Testis (tissue), 3 donors: ENCODE results near the gene CALD1. TPM values are rescaled to one million over a fixed set of nuclear protein-coding genes. Genes with fewer than 3 reads are reported as not detected.

Source experiments
- DNase-seq: peaks from one replicate; pipeline ENCODE4 v3.0.0-alpha.2; 2019
- H3K27ac ChIP-seq, 2 donors: fragments of 200-600 bp; sonication (generic); one replicate each; pipeline ENCODE4 v1.5.1; 2019
- H3K27me3 ChIP-seq: fragments of 200-600 bp; sonication (generic); one replicate; pipeline ENCODE4 v1.5.1; 2019
- H3K36me3 ChIP-seq: fragments of 200-600 bp; sonication (generic); one replicate; pipeline ENCODE4 v1.5.1; 2017; ENCODE audit warnings: low read depth; ENCODE audit errors: missing control alignments
- H3K4me1 ChIP-seq: fragments of 200-600 bp; sonication (generic); one replicate; pipeline ENCODE4 v1.5.1; 2019
- H3K4me3 ChIP-seq, 2 donors: fragments of 200-600 bp; sonication (generic); one replicate each; pipeline ENCODE4 v1.5.1; 2017 to 2019
- H3K9me3 ChIP-seq: fragments of 200-600 bp; sonication (generic); one replicate; pipeline ENCODE4 v1.5.1; 2017
- POLR2A ChIP-seq: fragments of 450-650 bp; IDR thresholded peaks from one replicate; pipeline ENCODE4 v1.6.1; 2017; ENCODE audit warnings: antibody characterized with exemption, mild to moderate bottlenecking, moderate library complexity
- WGBS, 2 donors: methylation state at CpG; one replicate each; pipeline ENCODE4 v1.1.5; 2018; 5-methylcytosine and 5-hydroxymethylcytosine counted together
- intact Hi-C: fragments of 100-400 bp; cut with DNase I; formaldehyde crosslinking; loops from one replicate; pipeline ENCODE4 v1.15.1; 2023; ENCODE audit warnings: low total_unique reads
- polyA plus RNA-seq: library from polyadenylated mRNA; stranded (reverse); fragments of 350-450 nt; fragmentation: Illumina TruSeq; extraction: RNeasy Lipid Tissue Mini Kit (QIAGEN cat#74804); gene quantifications from one replicate; pipeline ENCODE4 v1.2.3, GENCODE V29; 2014; ENCODE audit warnings: low read depth, low replicate concordance; ENCODE audit not compliant: insufficient read depth
- total RNA-seq, 2 donors: library from RNA; depleted of rRNA; stranded (reverse); fragments of >200 nt; gene quantifications; one replicate each; pipeline ENCODE4 v1.2.3, GENCODE V29; 2016
- TF ChIP-seq, protein P1 (sequence below), 3 experiments: fragments of 450-650 bp in 2 of 3; fragments of 200-600 bp in 1 of 3; sonication (generic) in 1 of 3; IDR thresholded peaks; one replicate each; pipeline ENCODE4 v1.5.1; 2016 to 2019; ENCODE audit warnings: antibody characterized with exemption in 3 of 3, mild to moderate bottlenecking in 2 of 3, moderate library complexity in 1 of 3

CALD1 gene
- total and polyA plus RNA-seq, 3 donors from 2014 or later, result 103 to 153 (median 135) TPM

DNA sequence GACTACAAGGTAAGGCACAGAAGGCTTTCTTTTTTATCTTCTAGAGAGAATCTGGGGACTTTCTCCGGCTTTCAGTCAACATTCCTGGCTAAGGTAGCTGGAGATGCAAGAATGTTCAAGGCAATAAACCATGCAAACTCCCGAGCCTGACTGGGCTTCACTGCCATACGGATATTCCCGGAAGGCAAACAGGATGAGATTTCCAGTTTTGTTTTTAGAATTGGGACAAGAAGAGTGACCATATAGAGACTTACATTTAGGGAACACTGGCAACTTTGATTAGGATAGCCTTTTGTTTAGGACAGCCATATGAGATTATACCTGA is 269 bp downstream of the CALD1 start:
- WGBS, 2 donors, result 10 to 30% methylated on average over 4 of the region's 4 CpGs
- no peaks in the 10 kb centered on the region for H3K9me3 ChIP-seq
- H3K27me3 ChIP-seq, result no peaks in the 10 kb centered on the region
- no peak for DNase-seq
- TF ChIP-seq POLR2A, result no peak
- TF ChIP-seq, protein P1, sequence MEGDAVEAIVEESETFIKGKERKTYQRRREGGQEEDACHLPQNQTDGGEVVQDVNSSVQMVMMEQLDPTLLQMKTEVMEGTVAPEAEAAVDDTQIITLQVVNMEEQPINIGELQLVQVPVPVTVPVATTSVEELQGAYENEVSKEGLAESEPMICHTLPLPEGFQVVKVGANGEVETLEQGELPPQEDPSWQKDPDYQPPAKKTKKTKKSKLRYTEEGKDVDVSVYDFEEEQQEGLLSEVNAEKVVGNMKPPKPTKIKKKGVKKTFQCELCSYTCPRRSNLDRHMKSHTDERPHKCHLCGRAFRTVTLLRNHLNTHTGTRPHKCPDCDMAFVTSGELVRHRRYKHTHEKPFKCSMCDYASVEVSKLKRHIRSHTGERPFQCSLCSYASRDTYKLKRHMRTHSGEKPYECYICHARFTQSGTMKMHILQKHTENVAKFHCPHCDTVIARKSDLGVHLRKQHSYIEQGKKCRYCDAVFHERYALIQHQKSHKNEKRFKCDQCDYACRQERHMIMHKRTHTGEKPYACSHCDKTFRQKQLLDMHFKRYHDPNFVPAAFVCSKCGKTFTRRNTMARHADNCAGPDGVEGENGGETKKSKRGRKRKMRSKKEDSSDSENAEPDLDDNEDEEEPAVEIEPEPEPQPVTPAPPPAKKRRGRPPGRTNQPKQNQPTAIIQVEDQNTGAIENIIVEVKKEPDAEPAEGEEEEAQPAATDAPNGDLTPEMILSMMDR (IDR thresholded peaks at IDR 0.05), result no peak
- peak overlapping the region; percentile 85 to 90 for H3K27ac ChIP-seq
- H3K4me3 ChIP-seq, result peak overlapping the region; percentile 48 to 68
- peaks cover 18% of the 10 kb centered on the region for H3K4me1 ChIP-seq
- no peaks in the 10 kb centered on the region for H3K36me3 ChIP-seq
- intact Hi-C loops, result no loop called here

DNA sequence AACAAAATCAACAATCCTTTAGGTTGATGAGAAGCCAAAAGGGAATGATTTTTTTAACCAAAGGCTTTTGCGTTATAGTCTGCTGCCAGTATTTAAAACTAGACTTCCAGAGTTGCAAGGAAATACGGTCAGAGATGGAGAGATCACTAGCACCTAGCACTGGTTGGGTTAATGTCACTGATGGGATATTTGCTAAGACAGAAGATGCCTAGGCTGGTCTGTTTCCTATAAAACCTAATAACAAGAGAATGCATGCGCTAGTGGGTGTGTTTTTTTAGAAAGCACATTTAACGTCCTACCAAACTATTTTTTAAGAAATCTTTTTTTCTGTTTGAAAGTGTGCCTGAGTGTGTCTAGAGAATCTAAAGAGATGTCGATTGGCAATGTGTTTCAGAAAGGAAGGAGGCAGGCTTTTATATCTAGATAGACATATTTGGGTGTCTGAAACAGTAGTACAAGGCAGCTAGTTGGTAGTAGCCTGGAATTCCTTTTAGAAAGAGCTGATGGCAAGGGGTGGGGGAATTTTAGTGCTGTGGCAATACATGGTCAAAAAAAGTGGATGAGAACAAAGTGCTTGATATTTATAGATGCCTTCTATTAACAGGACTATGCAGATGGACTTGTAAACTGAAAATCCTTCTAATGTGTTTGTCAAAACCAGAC is 863 bp downstream of the CALD1 start:
- peak overlapping the region; percentile 48 to 68 for H3K4me3 ChIP-seq
- 45 to 47% methylated on average over 5 of the region's 5 CpGs for WGBS, 2 donors
- H3K27ac ChIP-seq, result peak overlapping the region; percentile 85 to 90
- no peaks in the 10 kb centered on the region for H3K9me3 ChIP-seq
- peaks cover 18% of the 10 kb centered on the region for H3K4me1 ChIP-seq
- intact Hi-C loops, result no loop called here
- no peaks in the 10 kb centered on the region for H3K36me3 ChIP-seq
- no peaks in the 10 kb centered on the region for H3K27me3 ChIP-seq
- TF ChIP-seq POLR2A, result peak; percentile 11
- TF ChIP-seq, protein P1 (IDR thresholded peaks at IDR 0.05), result no peak
- DNase-seq, result no peak

DNA sequence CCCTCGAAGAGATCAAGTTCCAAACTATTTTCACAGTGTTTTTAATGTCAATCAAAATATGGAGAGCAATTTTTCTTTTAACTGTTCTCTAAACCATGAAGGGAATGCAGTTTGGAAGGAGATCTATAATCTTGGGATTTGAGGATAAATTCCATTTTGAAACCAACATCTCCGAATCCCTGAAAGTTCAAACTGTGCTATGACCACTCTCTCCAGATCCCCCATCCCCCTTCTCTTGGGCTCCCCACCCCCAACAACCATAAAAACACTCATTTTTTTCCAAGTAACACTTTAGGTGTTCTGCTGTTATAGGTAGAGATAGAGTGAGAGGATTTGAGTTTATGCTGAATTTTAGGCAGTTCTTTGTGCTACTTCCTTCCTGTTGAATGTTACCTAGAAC is 1.7 kb downstream of the CALD1 start:
- intact Hi-C loops, result no loop called here
- 40 to 51% methylated on average over 2 of the region's 2 CpGs for WGBS, 2 donors
- Histone ChIP-seq H3K4me3 (peak overlapping the region; percentile 48 to 68), H3K36me3 (no peaks in the 10 kb centered on the region), H3K27me3 (no peaks in the 10 kb centered on the region), H3K27ac (peak overlapping the region; percentile 85 to 90), H3K4me1 (peaks cover 18% of the 10 kb centered on the region), H3K9me3 (no peaks in the 10 kb centered on the region)
- TF ChIP-seq, protein P1 (IDR thresholded peaks at IDR 0.05), result no peak
- no peak for TF ChIP-seq POLR2A
- DNase-seq, result no peak

DNA sequence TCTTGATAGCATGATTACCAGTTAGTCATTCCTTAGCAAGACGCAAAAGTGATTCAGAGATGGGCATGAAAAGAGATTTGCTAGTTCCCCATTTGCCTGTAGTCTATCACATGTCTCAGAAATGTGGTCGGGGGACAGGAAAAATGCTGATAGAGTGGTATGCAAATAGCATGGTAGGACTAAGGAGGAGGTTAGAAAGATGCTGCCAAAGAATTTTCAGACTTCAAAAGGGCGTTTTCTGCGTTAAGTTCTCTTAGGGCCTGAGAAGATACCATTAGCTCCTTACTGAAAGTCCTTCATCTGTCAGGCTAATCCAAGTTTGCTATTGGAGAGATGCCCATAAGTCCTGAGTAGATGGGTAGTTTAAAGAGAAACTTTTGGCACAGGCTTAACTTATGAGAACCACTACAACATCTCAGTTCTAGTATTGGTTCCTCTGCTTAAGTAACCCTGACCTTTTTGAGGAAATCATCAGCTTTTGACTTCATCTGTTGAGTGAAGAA is 2.7 kb downstream of the CALD1 start:
- no peak for DNase-seq
- H3K27ac ChIP-seq, result peak overlapping the region; percentile 41 to 90
- no peaks in the 10 kb centered on the region for H3K9me3 ChIP-seq
- H3K4me1 ChIP-seq, result peaks cover 18% of the 10 kb centered on the region
- no peaks in the 10 kb centered on the region for H3K27me3 ChIP-seq
- WGBS, 2 donors, result 59 to 64% methylated on average over 4 of the region's 4 CpGs
- no peaks in the 10 kb centered on the region for H3K36me3 ChIP-seq
- intact Hi-C loops, result no loop called here
- H3K4me3 ChIP-seq, result peak overlapping the region; percentile 48 to 68
- TF ChIP-seq, protein P1 (IDR thresholded peaks at IDR 0.05), result no peak
- TF ChIP-seq POLR2A, result no peak
